Activated T-helper 9 cell treated with anti-CD3 and anti-CD28 coated beads, Interleukin-2, amount 50 U/mL, for 16 hours (primary cell): Measurements from ENCODE around the gene PRH1.

ENCODE experiments used
- DNase-seq: peaks from one replicate; pipeline ENCODE4 v3.0.0-alpha.2; 2020; ENCODE audit warnings: low read depth

PRH1 gene

DNA sequence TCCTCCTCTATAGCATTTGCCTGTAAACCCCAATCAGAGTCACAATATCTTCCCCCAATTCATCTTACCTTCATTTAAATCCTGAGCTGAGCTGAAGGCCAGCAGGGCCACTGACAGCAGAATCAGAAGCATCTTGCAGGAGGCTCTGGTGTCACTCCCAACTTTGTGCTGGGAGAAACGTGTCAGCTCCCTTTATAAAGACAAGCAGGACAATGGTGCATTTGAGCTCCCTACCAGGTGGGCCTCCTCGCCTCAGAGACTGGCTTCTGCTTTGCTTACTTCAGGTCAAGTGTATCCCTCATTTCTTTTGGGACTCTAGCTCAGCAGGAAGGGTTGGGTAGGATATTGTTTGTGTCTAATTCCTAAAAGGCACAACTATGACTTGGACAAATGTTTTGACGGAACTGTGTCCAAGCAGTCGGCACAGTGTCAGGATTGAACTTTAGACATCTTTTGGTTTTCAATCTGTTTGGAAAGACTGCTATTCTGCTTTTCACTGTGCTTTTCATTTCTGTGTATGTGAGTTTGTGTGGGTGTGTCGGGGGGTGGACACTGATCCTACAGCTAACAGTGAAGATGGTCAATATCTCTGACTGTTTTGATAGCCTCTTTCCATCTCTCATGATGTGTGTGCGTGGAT is at the start of gene PRH1:
TSS of gene PRH1 (minus strand) at position 170 of the 640 bp plus-strand sequence. CDS start at position 132, 38 bp downstream.
- DNase-seq, result no peak

DNA sequence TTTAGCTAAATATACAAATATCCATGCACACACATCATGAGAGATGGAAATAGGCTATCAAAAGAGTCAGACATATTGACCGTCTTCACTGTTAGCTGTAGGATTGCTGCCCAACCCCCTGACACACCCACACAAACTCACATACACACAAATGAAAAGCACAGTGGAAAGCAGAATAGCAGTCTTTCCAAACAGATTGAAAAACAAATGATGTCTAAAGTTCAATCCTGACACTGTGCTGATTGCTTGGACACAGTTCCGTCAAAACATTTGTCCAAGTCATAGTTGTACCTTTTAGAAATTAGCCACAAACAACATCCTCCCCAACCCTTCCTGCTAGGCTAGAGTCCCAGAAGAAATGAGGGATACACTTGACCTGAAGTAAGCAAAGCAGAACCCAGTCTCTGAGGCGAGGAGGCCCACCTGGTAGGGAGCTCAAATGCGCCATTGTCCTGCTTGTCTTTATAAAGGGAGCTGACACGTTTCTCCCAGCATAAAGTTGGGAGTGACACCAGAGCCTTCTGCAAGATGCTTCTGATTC is 44.8 kb upstream of the PRH1 start, which contains the start of gene PRH2:
TSS of gene PRH2 (plus strand) at position 491 of the 541 bp plus-strand sequence. CDS start at position 529, 38 bp downstream.
- DNase-seq, result no peak

DNA sequence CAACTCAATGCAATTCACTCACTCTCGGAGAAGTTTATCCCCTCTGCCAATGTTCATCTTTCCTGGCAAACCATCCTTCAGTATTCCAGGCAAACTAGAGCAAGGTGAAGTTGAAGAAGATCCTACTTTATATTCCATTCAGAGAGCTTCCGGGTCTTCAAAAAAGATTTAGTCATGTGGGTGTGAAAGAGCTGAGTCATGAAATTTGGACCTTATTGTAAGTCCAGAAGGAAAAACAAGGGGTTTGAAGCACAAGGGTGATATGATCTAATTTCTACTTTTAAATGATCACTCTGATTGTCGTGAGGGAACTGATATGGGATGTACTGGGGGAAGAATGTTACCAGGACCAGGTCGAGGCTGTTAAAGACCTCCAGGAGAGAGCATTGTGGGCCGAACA is 42.2 kb upstream of the PRH1 start:
- no peak for DNase-seq

DNA sequence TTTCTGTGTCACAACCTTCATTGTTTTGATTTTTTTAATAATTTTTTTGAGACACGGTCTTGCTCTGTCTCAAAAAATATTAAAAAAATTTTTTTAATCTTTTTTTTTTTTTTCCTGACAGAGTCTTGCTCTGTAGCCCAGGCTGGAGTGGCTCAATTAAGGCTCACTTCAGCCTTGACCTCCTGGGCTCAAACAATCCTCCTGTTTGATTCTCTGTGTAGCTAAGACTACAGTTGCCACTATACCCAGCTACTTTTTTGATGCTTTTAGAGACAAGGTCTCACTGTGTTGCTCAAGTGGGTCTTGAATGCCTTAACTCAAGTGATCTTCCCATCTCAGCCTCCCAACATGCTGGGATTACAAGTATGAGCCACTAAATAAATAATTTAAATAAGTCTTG is 35.8 kb upstream of the PRH1 start:
- DNase-seq, result no peak

DNA sequence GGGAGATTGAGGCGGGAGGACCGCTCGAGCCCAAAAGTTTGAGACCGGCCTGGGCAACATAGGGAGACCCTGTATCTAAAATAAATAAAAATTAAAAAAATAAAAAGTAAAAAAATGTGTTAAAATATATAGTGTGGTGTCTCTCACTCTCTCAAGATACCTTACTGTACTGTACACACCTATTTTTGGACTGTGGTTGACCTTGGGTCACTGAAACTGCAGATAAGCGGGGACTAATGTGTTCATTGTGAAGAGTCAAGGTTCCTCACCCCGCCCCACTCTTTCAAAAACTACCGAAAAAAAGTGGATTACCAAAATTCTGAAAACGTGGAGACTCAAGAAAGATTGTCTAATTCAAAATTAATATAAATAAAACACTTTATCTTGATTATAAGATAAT is 26.3 kb upstream of the PRH1 start:
- DNase-seq, result no peak

DNA sequence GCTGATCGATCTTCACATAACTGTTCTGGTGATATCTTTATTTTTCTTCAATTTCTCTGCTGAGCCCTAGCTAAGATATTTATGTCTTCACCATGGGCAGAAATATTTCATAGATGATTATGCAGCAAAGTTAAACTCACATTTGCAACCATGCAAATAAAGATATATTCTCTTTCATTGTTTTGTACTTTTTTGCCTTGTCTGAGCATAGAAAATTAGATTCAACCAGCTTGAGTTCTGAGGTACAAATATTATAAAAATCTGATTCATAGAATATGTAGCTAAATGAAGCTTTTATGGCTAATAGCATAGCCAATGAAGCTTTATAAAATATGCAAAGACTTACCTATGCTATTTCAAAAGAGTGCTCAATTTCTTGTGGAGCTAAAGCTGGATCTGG is 25.4 kb upstream of the PRH1 start, which contains the start of gene TAS2R13:
TSS of gene TAS2R13 (minus strand) at position 101 of the 400 bp plus-strand sequence. CDS start 264 bp downstream, outside the sequence.
- DNase-seq, result no peak

DNA sequence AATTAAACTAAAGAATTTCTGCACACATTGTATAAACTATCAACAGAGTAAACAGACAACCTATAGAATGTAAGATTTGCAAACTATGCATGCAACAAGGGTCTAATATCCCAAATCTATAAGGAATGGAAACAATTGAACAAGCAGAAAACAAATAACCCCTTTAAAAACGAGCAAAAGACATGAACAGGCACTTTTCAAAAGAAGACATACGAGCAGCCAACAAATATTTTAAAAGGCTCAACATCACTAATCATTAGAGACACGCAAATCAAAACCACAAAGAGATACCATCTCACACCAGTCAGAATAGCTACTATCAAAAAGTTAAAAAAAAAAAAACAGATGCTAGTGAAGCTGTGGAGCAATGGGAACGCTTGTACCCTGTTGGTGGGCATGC is 20.6 kb upstream of the PRH1 start:
- no peak for DNase-seq

DNA sequence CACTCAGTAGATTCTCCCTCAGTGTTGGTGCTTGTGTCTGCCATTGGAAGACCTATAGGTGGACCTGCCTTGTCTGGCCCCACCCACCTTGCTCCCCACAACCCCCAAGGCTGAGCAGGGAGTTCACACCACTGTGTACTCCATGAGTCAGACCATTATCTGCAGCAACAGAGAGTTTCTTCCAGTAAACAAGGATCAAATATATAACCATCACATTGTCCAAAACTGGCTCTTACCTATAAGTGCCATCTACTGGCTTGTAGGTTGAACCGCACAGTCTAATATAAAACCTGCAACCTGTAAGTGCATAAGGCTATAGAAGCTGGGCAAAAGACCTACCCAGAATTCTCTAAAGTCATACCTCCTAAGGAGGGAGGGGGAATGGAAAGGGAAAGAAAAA is 17.4 kb upstream of the PRH1 start:
- DNase-seq, result no peak

DNA sequence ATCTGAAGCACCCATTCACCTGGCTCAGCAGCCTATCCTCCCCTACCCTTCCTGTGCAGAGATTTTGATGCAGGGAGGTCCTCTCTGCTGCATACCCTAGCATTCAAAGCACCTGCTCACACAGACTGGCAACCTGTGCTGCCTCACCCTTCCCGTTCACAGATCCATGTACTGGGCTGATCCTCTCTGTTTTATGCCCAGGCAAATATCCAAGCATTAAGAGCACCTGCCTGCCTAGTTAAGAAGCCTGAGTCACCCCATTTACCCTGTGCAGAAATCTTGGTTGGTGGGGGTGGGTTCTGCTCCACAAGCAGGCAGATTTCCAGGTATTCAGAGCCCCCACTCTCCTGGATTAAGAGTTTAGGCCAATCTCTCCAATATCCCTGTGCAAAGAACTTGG is 16.9 kb upstream of the PRH1 start:
- DNase-seq, result no peak

DNA sequence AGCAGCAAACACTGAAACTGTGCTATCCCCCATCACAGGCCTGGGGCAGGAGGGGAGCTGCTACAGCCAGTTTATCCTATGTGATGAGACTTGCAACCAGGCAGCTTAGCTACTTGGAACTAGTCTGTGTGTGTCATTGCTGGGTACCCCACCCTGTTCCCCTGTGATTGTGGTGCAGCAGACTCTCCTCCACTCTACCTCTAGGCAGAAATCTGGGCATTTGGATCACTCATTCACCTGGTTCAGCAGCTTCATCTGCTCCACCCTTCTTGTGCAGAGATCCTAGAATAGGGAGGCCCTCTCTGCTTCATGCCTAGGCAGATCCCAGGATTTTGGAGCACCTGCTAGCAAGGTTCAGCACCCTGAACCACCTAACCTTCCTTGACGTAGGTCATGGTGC is 16.5 kb upstream of the PRH1 start:
- no peak for DNase-seq

DNA sequence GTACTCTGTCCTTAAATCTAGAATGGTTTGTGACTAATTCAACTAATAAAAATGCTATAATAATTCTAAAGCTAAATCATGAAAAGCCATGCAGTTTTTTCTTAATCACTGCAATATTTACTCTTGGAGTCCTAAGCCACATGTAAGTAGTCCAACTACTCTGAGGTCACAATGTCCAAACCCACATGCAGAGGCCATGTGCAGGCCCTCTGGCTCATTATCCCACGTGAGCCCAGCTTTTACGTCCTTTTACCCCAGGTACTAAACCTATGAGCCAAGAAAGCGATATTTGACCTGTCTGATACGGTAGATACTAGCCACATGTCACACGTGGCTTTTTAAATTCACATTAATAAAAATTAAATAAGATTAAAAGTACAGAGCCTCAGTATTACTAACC is 12.8 kb upstream of the PRH1 start:
- DNase-seq, result no peak

DNA sequence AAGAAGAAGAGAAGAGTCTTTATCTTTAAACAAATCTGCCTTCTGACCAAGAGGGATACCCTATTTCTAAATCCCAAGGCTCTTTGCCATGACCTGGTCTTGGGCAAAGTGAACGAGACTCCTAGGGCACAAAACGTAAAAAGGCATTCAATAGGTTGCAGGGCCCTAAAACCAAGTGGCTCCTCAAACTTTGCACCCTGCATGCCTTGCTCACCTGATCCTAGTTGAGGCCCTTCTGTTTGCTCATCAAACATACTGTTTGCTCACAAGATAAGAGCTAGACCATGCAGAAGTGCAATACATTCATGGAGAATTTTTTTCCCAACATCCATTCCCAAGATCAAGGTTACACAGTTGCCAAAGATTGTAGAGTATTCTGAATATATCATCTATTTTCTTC is 7.9 kb upstream of the PRH1 start:
- no peak for DNase-seq

DNA sequence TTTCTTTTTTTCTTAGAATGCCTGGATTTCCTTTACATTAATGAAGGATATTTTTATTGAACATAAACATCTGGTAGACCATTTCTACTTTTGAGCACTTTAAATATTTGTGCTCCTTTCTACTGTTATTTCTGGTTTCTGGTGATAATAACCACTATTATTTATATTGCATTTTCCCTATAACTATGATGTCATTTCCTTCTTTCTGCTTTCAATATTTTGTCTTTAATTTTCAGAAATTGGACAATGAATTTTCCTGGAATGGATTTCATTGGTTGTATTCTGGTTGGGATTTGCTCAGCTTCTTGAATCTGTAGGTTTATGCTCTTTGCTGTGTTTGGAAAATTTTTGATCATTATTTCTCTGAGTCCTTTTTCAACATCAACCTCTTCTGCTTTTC is 5.2 kb upstream of the PRH1 start:
- DNase-seq, result no peak

DNA sequence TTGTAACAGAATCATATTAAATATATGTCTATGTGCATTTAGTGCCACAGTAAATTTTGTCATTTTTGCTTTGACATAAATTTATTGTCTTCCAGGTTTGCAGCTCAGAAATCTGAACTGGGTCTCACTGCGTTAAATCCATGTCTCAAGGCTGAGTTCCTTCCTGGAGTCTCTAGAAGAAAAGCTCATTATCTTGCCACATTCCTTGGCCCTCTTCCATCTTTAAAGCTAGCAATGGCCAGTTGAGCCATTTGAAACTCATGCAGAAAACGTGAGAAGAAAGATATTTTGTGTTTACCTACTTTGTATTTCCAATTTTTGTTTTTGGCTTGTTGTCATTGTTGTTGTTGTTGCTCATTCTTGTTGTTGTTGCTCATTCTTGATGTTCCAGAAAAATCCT is 10.7 kb downstream of the PRH1 start:
- DNase-seq, result no peak

DNA sequence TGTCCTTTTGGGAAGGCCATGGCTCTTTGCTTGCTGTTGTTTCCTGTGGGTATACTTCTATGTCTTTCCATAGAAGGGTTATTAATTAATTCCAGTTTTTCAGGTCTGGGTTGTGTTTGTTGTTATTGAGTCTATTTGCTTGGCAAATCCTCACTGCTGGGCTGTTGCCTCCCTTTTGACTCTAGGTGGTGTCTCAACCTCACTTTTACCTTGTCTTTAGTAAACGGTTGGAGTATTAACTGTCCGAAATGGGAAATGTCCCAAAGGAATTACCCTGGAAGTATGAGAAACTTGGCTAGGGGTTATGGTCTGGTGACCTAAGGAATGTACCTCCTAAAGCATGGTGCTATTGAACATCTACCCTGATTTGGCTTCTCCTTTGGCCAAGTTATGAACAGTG is 16.7 kb downstream of the PRH1 start:
- no peak for DNase-seq

DNA sequence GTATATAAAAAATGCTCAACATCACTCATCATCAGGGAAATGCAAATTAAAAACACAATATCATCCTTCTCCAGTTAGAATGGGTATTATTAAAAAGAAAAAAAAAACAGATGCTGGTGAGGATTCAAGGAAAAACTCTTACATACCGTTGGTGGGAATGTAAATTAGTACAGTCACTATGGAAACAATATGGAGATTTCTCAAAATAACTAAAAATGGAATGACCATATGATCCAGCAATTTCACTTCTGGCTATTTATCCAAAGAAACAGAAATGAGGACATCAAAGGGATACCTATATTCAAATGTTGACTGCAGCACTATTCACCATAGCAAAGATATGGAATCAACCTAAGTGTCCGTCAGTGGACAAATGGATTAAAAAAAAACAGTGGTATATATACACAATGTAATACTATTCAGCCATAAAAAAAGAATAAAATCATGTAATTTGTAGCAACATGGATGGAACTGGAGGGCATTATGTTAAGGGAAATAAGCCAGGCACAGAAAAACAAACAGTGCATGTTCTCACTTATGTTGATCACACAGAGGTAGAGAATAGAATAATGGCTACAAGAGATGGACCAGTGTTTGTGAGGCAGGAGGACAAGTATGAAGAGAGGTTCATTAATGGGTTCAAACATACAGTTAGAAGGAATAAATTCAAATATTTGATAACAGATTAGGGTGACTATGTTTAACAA is 20.4 kb downstream of the PRH1 start:
- DNase-seq, result no peak

DNA sequence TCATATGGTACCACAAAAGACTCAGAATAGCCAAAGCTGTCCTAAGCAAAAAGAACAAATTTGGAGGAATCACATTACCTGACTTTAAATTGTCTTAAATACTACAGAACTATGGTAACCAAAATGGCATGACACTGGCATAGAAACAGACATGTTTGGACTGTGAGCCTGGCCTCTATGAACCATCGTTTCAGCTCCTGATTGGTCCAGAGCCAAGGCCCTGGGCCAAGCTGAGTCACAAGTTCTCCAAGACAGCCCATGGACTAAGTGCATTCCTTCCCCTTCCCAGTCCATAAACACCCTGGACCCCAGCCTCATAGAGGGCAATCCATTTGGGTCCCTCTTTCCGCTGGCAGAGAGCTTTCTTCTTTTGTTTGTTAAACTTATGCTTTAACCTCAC is 22.7 kb downstream of the PRH1 start:
- no peak for DNase-seq

DNA sequence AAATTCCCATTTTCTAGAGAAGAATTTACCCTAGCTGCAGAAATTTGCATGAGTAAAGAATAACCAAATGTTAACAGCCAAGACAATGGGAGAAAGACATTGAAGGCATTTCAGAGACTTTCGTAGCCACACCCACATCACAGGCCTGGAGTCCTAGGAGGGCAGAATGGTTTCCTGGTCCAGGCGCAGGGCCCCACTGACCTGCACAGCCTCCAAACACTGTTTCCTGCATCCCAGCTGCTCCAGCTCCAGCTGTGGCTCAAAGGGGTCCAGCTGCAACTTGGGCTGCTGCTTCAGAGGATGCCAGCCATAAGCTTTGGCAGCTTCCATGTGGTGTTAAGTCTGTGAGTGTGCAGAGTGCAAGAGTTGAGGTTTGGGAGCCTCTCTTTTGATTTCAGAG is 28.2 kb downstream of the PRH1 start:
- no peak for DNase-seq

DNA sequence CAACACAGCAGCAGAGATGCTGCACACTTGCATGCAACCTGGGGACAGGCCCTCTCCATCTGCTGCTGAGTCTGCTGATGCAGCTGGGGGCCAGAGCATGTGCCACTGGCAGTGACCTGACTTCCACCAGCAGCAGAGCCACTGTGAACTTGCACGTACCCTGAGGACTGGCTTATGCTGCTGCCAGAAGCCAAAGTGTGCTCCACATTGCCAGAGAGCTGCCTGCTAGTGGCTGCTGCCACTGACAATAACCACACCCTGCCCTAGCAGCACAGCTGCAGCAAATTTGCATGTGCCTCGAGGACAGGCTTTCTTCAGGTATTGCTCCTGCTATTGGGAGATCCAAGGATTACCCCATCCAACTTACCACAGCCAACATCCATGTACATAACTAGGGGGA is 30.3 kb downstream of the PRH1 start:
- no peak for DNase-seq

DNA sequence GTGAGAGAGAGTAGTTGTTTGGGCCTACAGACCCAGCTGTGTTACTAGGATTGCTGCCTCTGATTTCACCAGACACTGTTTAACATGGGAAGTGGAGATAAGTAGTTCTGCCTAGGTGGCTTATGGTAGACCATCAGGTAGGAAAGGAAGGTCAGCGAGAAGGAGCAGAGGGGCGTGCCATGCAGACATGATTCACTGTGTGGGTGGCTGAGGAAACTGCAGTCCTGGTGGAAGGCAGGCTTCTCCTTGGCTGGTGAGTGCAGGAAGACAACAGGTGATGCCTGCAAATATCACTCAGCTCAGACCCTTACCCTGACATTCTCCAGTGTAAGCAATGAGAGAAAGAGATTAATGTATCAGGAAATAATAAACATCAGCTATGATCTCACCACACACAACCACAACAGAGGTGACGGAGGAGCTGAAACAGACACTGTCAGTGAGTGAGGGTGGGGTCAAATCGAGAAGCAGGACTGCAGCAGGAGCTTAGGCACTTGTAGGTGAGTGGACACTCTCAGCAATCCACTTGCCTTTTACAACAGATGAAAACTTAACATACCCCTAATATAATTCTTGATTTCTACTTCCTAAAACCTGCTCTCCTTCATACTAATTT is 32.7 kb downstream of the PRH1 start:
- DNase-seq, result no peak

DNA sequence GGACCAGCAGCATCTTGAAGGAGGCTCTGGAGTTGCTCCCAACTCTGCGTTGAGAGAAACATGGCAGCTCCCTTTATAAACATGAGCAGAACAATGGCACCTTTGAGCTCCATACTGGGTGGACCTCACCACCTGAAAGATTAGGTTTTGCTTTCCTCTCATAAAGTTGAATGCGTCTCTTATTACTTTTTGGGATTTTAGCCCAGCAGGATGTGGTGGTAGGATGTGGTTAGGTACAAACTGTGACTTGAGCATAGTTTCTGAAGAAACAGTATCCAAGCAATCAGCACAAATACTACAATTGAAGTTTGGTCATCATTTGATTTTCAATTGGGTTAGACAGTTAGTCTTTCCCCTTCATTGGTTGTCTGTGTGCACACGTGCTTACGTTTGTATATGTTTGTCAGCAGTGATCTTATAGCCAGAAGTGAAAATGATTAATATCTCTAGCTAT is 34.6 kb downstream of the PRH1 start, which contains the start of gene PRR4:
TSS of gene PRR4 (minus strand) at position 51 of the 454 bp plus-strand sequence. CDS start at position 13, 38 bp downstream.
- no peak for DNase-seq

DNA sequence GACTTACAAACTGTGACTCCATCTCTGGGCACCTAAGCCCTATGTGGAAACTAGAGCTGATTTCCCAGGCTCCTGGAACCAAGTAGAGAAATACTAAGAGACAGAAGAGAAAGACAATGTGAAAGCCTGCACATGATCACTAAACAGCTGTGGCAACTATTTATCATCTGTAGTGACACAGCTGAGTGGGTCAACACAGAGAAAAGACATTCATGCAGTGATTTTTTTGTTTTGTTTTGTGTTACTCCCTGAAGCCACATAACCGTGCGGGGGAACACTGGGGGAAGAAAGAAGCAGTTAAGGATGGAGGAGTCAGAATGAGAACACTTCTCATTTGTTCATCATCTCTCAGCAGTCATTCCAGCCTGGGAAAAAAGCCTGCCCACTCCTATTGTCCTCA is 36.3 kb downstream of the PRH1 start:
- no peak for DNase-seq

DNA sequence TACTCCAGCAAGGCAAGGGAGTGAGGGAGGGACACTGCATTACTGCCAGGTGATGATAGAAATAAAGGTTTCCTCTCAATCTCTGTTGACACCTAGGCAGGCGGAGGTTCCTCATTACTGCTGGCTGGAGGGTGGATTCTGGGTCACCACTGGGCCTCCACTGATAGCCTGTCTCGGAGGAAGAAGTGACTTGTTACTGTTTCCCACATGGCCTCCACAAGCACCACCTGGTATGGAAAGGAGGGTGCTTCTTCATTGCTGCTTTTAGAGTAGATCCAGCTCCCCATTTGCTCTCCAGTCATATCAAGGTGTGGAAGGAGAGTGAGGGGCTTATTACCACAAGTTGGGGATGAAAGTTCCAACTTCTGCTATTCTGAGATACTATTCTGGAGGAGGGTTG is 41.2 kb downstream of the PRH1 start:
- no peak for DNase-seq
